ENCODE measurements around the gene FUT6.

DNA sequence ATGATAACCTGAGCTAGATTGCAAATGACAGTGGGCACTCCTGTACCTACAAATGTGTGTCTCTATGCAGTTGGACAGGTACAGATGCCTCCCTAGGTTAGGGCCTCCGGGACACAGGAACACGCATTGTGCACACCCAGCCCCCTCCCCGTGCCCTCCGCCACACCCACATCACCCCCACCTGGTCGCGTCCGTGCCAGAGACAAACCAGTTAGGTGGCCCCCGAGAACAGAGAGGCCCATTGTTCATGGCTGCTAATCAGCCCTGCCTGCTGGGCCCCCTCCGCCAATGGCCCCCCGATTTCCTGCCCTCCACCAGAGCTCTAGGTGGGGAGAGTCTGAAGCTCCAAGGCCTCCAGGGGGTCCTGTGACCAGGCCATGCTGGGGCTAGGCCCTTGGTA lies 20.9 kb downstream of the FUT6 start:
- TF ChIP-seq POLR2AphosphoS5 (IDR thresholded peaks at IDR 0.05) (no peak), CTCF (IDR thresholded peaks at IDR 0.05) (no peak), POLR2A (IDR thresholded peaks at IDR 0.05) (no peak)
